HCT116 (cell line): Measurements from ENCODE around the gene F10. TPM values are rescaled to one million over a fixed set of nuclear protein-coding genes. Genes with fewer than 3 reads are reported as not detected.

Source experiments
- ATAC-seq: fragments of 200-7000 bp; cut with Tn5 transposase; 2 replicates; pipeline ENCODE4 v1.9.1; 2020; ENCODE audit warnings: mild to moderate bottlenecking, moderate library complexity
- BruUV-seq: library from RNA; stranded (reverse); fragments of 400-500 nt; replicated peaks from 2 replicates; lab custom pipeline; 2021; lab: Mats Ljungman, UMichigan
- CTCF ChIA-PET: fragments of 300-600 bp; sonication (Branson Sonifier 250); formaldehyde crosslinking; loops from one replicate; lab custom pipeline; 2021; ENCODE audit warnings: antibody characterized with exemption; lab: Charles Lee
- POLR2A ChIA-PET: fragments of 300-600, 350-600 bp; sonication (Branson Sonifier 250); formaldehyde crosslinking; loops from one replicate; lab custom pipeline; 2021; ENCODE audit warnings: antibody characterized with exemption; lab: Charles Lee
- RAD21 ChIA-PET, 2 experiments: fragments of 300-600 bp; sonication (Branson Sonifier 250); formaldehyde crosslinking; loops; one replicate each; lab custom pipeline; 2023; ENCODE audit warnings: low total read pairs in 2 of 2; ENCODE audit not compliant: uncharacterized antibody in 2 of 2, unreplicated experiment in 2 of 2, low non-redundant PET in 1 of 2; lab: Charles Lee
- DNase-seq: peaks from one replicate; pipeline ENCODE4 v3.0.0-alpha.2; 2010; ENCODE audit warnings: low read depth, low spot score
- H2AFZ ChIP-seq: fragments of 200-600 bp; shearing (Covaris generic), sonication (generic); 2 replicates; pipeline ENCODE4 v1.6.1; 2017; ENCODE audit warnings: low read depth, mixed run types, mixed read lengths, antibody characterized with exemption, low read length; ENCODE audit not compliant: poor library complexity, severe bottlenecking
- H3K27ac ChIP-seq: 2 replicates; pipeline ENCODE4 v1.5.1; 2012; ENCODE audit warnings: low read depth, low read length
- H3K27me3 ChIP-seq: fragments of 200-600 bp; sonication (generic); 2 replicates; pipeline ENCODE4 v1.6.1; 2016; ENCODE audit warnings: mixed run types, low read length, mixed read lengths; ENCODE audit not compliant: insufficient read depth
- H3K36me3 ChIP-seq, 2 experiments: fragments of 200-500 bp in 1 of 2; fragments of 200-600 bp in 1 of 2; sonication (Bioruptor generic) in 1 of 2; sonication (generic) in 1 of 2; 2 replicates each; pipeline versions ENCODE4 v1.5.1 to v1.6.1; 2014 to 2016; ENCODE audit warnings: low read length in 2 of 2, inconsistent platforms in 1 of 2, mixed read lengths in 1 of 2, mixed run types in 1 of 2; ENCODE audit not compliant: insufficient read depth in 2 of 2, control insufficient read depth in 1 of 2
- H3K4me1 ChIP-seq, 2 experiments: fragments of 200-600 bp in 1 of 2; sonication (generic) in 1 of 2; 2 replicates each; pipeline versions ENCODE4 v1.5.1 to v1.6.1; 2012 to 2017; ENCODE audit warnings: low read length in 2 of 2, inconsistent platforms in 1 of 2, mild to moderate bottlenecking in 1 of 2, mixed read lengths in 1 of 2, mixed run types in 1 of 2, moderate library complexity in 1 of 2; ENCODE audit not compliant: insufficient read depth in 2 of 2, control insufficient read depth in 1 of 2
- H3K4me2 ChIP-seq: fragments of 200-600 bp; sonication (generic); 2 replicates; pipeline ENCODE4 v1.6.1; 2017; ENCODE audit warnings: mixed run types, low read length, mixed read lengths
- H3K4me3 ChIP-seq, 2 experiments: fragments of 200-600 bp in 1 of 2; sonication (generic) in 1 of 2; replicated peaks in 1 of 2; 2 replicates each; pipeline ENCODE4 v1.5.1; 2011 to 2016; ENCODE audit warnings: low read length in 2 of 2, control low read depth in 1 of 2, low read depth in 1 of 2, mild to moderate bottlenecking in 1 of 2, mixed read lengths in 1 of 2, mixed run types in 1 of 2
- H3K79me2 ChIP-seq: fragments of 200-600 bp; sonication (generic); 2 replicates; pipeline ENCODE4 v1.6.1; 2017; ENCODE audit warnings: mild to moderate bottlenecking, mixed run types, low read length, moderate library complexity, mixed read lengths; ENCODE audit not compliant: insufficient read depth
- H3K9ac ChIP-seq: fragments of 200-600 bp; sonication (generic); 2 replicates; pipeline ENCODE4 v1.6.1; 2016; ENCODE audit warnings: low read length, mixed read lengths
- H3K9me2 ChIP-seq: fragments of 200-600 bp; sonication (generic), shearing (Covaris generic); 2 replicates; pipeline ENCODE4 v1.6.1; 2017; ENCODE audit warnings: mixed run types, mild to moderate bottlenecking, moderate library complexity; ENCODE audit not compliant: insufficient read depth
- H3K9me3 ChIP-seq, 2 experiments: fragments of 200-500 bp in 1 of 2; fragments of 200-600 bp in 1 of 2; sonication (Bioruptor generic) in 1 of 2; sonication (generic) in 1 of 2; 2 replicates each; pipeline ENCODE4 v1.6.1; 2014 to 2017; ENCODE audit warnings: low read length in 2 of 2, mixed read lengths in 2 of 2, inconsistent platforms in 1 of 2, low read depth in 1 of 2, mild to moderate bottlenecking in 1 of 2, mixed run types in 1 of 2, moderate library complexity in 1 of 2; ENCODE audit not compliant: control insufficient read depth in 1 of 2, insufficient read depth in 1 of 2
- H4K20me1 ChIP-seq: fragments of 200-600 bp; sonication (generic), shearing (Covaris generic); 2 replicates; pipeline ENCODE4 v1.6.1; 2017; ENCODE audit warnings: mixed run types, mild to moderate bottlenecking, moderate library complexity; ENCODE audit not compliant: insufficient read depth
- ATF3 ChIP-seq: IDR thresholded peaks from 2 replicates; pipeline ENCODE4 v1.6.1; 2012
- CEBPB ChIP-seq: IDR thresholded peaks from 2 replicates; pipeline ENCODE4 v1.6.1; 2012; ENCODE audit warnings: low read depth
- CTCF ChIP-seq, 3 experiments: fragments of 200-600 bp in 1 of 3; sonication (generic) in 1 of 3; IDR thresholded peaks in 2 of 3; conservative IDR thresholded peaks in 1 of 3; 2 replicates each; pipeline ENCODE4 v1.5.1; 2012 to 2017; ENCODE audit warnings: low read depth in 2 of 3, low read length in 2 of 3, antibody characterized with exemption in 1 of 3, borderline replicate concordance in 1 of 3, control low read depth in 1 of 3, mild to moderate bottlenecking in 1 of 3, mixed read lengths in 1 of 3, mixed run types in 1 of 3, moderate library complexity in 1 of 3; ENCODE audit not compliant: insufficient read depth in 1 of 3
- EGR1 ChIP-seq: IDR thresholded peaks from 2 replicates; pipeline ENCODE4 v1.6.1; 2012; ENCODE audit warnings: low read depth
- ELF1 ChIP-seq: IDR thresholded peaks from 2 replicates; pipeline ENCODE4 v1.6.1; 2012; ENCODE audit warnings: low read depth, borderline replicate concordance
- EZH2phosphoT487 ChIP-seq: fragments of 200-600 bp; IDR thresholded peaks from 2 replicates; pipeline ENCODE4 v1.6.1; 2018; ENCODE audit warnings: antibody characterized with exemption, borderline replicate concordance
- FOSL1 ChIP-seq: IDR thresholded peaks from 2 replicates; pipeline ENCODE4 v1.6.1; 2012; ENCODE audit warnings: low read depth
- JUND ChIP-seq: IDR thresholded peaks from 2 replicates; pipeline ENCODE4 v1.6.1; 2012
- POLR2AphosphoS5 ChIP-seq: IDR thresholded peaks from 2 replicates; pipeline ENCODE4 v1.6.1; 2011; ENCODE audit warnings: mild to moderate bottlenecking, low read depth, low read length, moderate library complexity
- RAD21 ChIP-seq: IDR thresholded peaks from 2 replicates; pipeline ENCODE4 v1.6.1; 2012; ENCODE audit warnings: low read depth, mild to moderate bottlenecking
- REST ChIP-seq: IDR thresholded peaks from 2 replicates; pipeline ENCODE4 v1.6.1; 2012; ENCODE audit warnings: low read depth
- SP1 ChIP-seq: IDR thresholded peaks from 2 replicates; pipeline ENCODE4 v1.6.1; 2012; ENCODE audit warnings: low read depth
- SRF ChIP-seq: IDR thresholded peaks from 2 replicates; pipeline ENCODE4 v1.6.1; 2012; ENCODE audit warnings: low read depth
- TCF7L2 ChIP-seq: IDR thresholded peaks from 2 replicates; pipeline ENCODE4 v1.7.0; 2011; ENCODE audit warnings: borderline replicate concordance, inconsistent platforms; ENCODE audit not compliant: insufficient read depth, insufficient read length; ENCODE audit errors: extremely low read depth
- YY1 ChIP-seq: IDR thresholded peaks from 2 replicates; pipeline ENCODE4 v1.6.1; 2011; ENCODE audit warnings: low read length, low read depth, moderate library complexity, mild to moderate bottlenecking; ENCODE audit not compliant: insufficient replicate concordance; ENCODE audit errors: extremely low read depth
- ZBTB33 ChIP-seq: IDR thresholded peaks from 2 replicates; pipeline ENCODE4 v1.6.1; 2011; ENCODE audit warnings: mild to moderate bottlenecking, low read length, moderate library complexity; ENCODE audit not compliant: insufficient replicate concordance; ENCODE audit errors: extremely low read depth
- ZFX ChIP-seq: fragments of 450-650 bp; IDR thresholded peaks from 2 replicates; pipeline ENCODE4 v1.6.1; 2017
- ZNF274 ChIP-seq: fragments of 200-500 bp; sonication (Bioruptor generic); IDR thresholded peaks from 2 replicates; pipeline ENCODE4 v1.6.1; 2014; ENCODE audit warnings: mild to moderate bottlenecking, low read depth, low read length, inconsistent platforms
- intact Hi-C: fragments of 100-400 bp; cut with micrococcal nuclease; formaldehyde crosslinking; loops from 2 replicates; pipeline ENCODE4 v1.10.0; 2022
- total RNA-seq: library from RNA; stranded (reverse); gene quantifications from one replicate; pipeline ENCODE4 v1.2.1, GENCODE V29; 2021; ENCODE audit not compliant: unreplicated experiment

Gene F10
- total RNA-seq, 1 experiment from 2014 or later, result 4.0 TPM

GRCh38 chr13:113129480-113129879 lies 6.9 kb downstream of the F10 start:
- H3K4me1 ChIP-seq, result no peaks in the 10 kb centered on the region
- POLR2A ChIA-PET, result interaction anchor here (0.6 kb wide), 1 partner anchor 165 kb away, joined by 4 read pairs; no protein-coding TSS in a partner anchor
- H4K20me1 ChIP-seq, result no peaks in the 10 kb centered on the region
- H3K27me3 ChIP-seq, result peaks cover 14% of the 10 kb centered on the region; the same call in 1 of the 2 replicates
- no TSS peak for BruUV-seq
- no peaks in the 10 kb centered on the region for H3K36me3 ChIP-seq
- DNase-seq, result no peak
- H3K27ac ChIP-seq, result no peak overlapping the region
- H3K9me3 ChIP-seq, result no peaks in the 10 kb centered on the region
- CTCF ChIA-PET, result no interaction called here
- H3K9ac ChIP-seq, result no peak overlapping the region
- intact Hi-C loops, result no loop called here
- H3K4me3 ChIP-seq, result no peak overlapping the region
- H3K4me2 ChIP-seq, result no peak overlapping the region
- no peak overlapping the region for H2AFZ ChIP-seq
- ATAC-seq, result no peak
- RAD21 ChIA-PET, result no interaction called here
- H3K9me2 ChIP-seq, result no peaks in the 10 kb centered on the region
- no peaks in the 10 kb centered on the region for H3K79me2 ChIP-seq
- TF ChIP-seq YY1 (no peak), CEBPB (no peak), EGR1 (no peak), ATF3 (no peak), ZBTB33 (no peak), REST (no peak), EZH2phosphoT487 (no peak), RAD21 (no peak), ZNF274 (no peak), SRF (no peak), POLR2AphosphoS5 (no peak), TCF7L2 (no peak), JUND (no peak), ZFX (no peak), FOSL1 (no peak), ELF1 (no peak), CTCF (IDR thresholded peaks at IDR 0.05 in 2 of 3, conservative IDR thresholded peaks at IDR 0.05 in 1 of 3; ENCODE audit: borderline replicate concordance in 1 of 3, insufficient read depth in 1 of 3, low read depth in 2 of 3, low read length in 2 of 3) (no peak), SP1 (no peak)
